ENCODE measurements around the gene CEBPZOS.

CEBPZOS gene

GRCh38 chr2:37196320-37197195 lies at the start of gene CEBPZOS:
CEBPZOS (plus strand) TSS chr2:37196496; CDS start chr2:37199705, 3,209 bp downstream.
- Histone ChIP-seq H3K4me3 (peak within 1 kb of the TSS; percentile 61 to 91 (median 72)), H3K27ac (peak within 1 kb of the TSS; percentile 71 to 98 (median 89))

- Histone ChIP-seq H3K27ac (no peak overlapping the region), H3K4me3 (no peak overlapping the region)
Measured at GRCh38 chr2:37148325-37148724, 48.0 kb upstream of the CEBPZOS start.

- Histone ChIP-seq H3K27ac (peak overlapping the region in 1 of 21 experiments; percentile 18), H3K4me3 (no peak overlapping the region)
Measured at GRCh38 chr2:37149626-37150322, 46.5 kb upstream of the CEBPZOS start.

- H3K27ac ChIP-seq = no peak overlapping the region
- H3K4me3 ChIP-seq = no peak overlapping the region
Measured at GRCh38 chr2:37153224-37153623, 43.1 kb upstream of the CEBPZOS start.

- Histone ChIP-seq H3K4me3 (no peak overlapping the region), H3K27ac (no peak overlapping the region)
Measured at GRCh38 chr2:37154785-37155184, 41.5 kb upstream of the CEBPZOS start.

- H3K4me3 ChIP-seq = peak overlapping the region; percentile 83 to 96 (median 91)
- H3K27ac ChIP-seq = peak overlapping the region; percentile 47 to 98 (median 91)
Measured at GRCh38 chr2:37156071-37156856, 40.0 kb upstream of the CEBPZOS start.

GRCh38 chr2:37156857-37157714 lies 39.2 kb upstream of the CEBPZOS start, which contains the start of gene EIF2AK2:
EIF2AK2 (minus strand) TSS chr2:37156980; CDS start chr2:37147806, 9,174 bp downstream.
- Histone ChIP-seq H3K27ac (peak within 1 kb of the TSS; percentile 47 to 98 (median 91)), H3K4me3 (peak within 1 kb of the TSS; percentile 83 to 96 (median 91))

- H3K27ac ChIP-seq = no peak overlapping the region
- no peak overlapping the region for H3K4me3 ChIP-seq
Measured at GRCh38 chr2:37164757-37165156, 31.5 kb upstream of the CEBPZOS start.

- H3K27ac ChIP-seq = no peak overlapping the region
Measured at GRCh38 chr2:37167636-37168180, 28.6 kb upstream of the CEBPZOS start.

GRCh38 chr2:37168217-37168981 lies 27.9 kb upstream of the CEBPZOS start:
- no peak overlapping the region for H3K27ac ChIP-seq
- no peak overlapping the region for H3K4me3 ChIP-seq

More at GRCh38 chr2:37167636-37168180, 28.6 kb upstream of the CEBPZOS start:
- no peak overlapping the region for H3K4me3 ChIP-seq

- Histone ChIP-seq H3K27ac (no peak overlapping the region), H3K4me3 (no peak overlapping the region)
Measured at GRCh38 chr2:37171624-37171950, 24.7 kb upstream of the CEBPZOS start.

- no peak overlapping the region for H3K27ac ChIP-seq
- no peak overlapping the region for H3K4me3 ChIP-seq
Measured at GRCh38 chr2:37173741-37174140, 22.6 kb upstream of the CEBPZOS start.

- Histone ChIP-seq H3K4me3 (no peak overlapping the region), H3K27ac (peak overlapping the region in 2 of 21 experiments; percentile 6 to 38)
Measured at GRCh38 chr2:37180006-37180639, 16.2 kb upstream of the CEBPZOS start.

GRCh38 chr2:37180640-37181039 lies 15.7 kb upstream of the CEBPZOS start:
- Histone ChIP-seq H3K27ac (peak overlapping the region in 1 of 21 experiments; percentile 6), H3K4me3 (no peak overlapping the region)

- H3K4me3 ChIP-seq = no peak overlapping the region
- no peak overlapping the region for H3K27ac ChIP-seq
Measured at GRCh38 chr2:37181726-37182684, 14.3 kb upstream of the CEBPZOS start.

- peak within 1 kb of the TSS in 2 of 21 experiments; percentile 21 for H3K27ac ChIP-seq
- H3K4me3 ChIP-seq = no peak within 1 kb of the TSS
Measured at GRCh38 chr2:37188570-37188969, 7.7 kb upstream of the CEBPZOS start, which contains the start of gene SULT6B1. SULT6B1 (minus strand) TSS chr2:37188670; CDS start chr2:37188640, 30 bp downstream.
